ENCODE measurements around the gene ZNF652.
"Not testable (repeated sequence)": the region's sequence is repeated elsewhere in the genome, so short reads cannot be mapped to it uniquely, and the experiment has no call there.

The ZNF652 gene

GRCh38 chr17:49384951-49385350, 22.9 kb upstream of the ZNF652 start:
- FAIRE-seq = no peak

DNA sequence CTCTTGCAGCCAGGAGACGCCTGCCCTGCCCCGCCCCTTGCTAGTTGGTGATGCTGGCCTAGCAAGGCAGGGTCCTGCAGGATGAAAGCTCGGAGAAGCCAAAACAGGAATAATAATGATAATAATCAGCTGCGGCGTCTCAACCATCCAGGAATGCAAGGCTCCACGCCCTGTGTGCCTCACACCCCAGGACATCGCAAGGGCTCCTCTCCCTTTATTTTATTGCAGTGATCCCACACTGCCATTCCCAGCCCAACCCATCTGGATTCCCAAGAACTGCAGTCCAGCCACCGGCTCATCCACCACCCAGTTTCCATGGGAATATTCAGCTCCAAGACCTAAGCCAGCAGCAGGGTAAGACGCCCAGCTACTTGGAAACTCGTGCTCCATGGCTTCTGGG, 21.0 kb upstream of the ZNF652 start:
- no peak for FAIRE-seq

DNA sequence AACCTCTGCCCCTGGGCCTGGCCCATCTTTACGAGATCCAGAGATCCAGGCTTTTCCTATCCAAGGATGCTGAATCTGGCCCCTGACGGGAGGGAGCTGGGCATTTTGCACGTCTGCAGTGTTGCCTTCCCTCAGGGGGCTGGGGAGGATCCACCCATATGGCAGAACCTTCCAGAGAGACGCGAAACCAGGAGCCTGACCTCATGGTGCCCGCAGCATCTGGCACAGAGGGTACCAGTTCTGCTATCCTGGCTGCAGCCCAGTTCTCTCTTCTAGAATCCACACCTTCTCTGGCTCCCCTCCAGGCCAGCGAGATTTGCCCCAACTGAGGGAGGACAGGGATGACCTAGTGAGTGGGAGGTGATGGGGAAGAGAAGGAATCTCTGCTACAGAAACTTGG, 20.5 kb upstream of the ZNF652 start:
- FAIRE-seq = no peak

DNA sequence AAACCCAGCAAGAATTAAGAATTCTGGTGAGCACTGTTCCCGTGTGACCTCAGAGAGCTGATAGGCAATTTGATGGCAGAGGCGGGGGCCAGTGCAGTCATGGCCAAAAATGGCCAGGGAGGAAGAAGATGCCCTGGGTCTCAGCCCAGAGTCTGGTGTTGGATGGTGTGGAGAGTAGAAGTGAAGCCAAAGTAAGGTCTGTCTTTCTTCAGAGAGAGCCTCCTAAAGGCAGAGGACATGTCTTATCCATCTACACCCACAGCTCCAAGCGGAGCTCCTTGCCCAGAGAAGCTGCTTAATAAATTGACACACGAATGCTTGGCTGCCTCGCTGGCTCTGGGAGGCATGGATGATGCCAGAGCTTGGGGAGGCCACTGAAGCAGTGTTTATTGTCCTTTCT, 19.7 kb upstream of the ZNF652 start:
- no peak for FAIRE-seq

DNA sequence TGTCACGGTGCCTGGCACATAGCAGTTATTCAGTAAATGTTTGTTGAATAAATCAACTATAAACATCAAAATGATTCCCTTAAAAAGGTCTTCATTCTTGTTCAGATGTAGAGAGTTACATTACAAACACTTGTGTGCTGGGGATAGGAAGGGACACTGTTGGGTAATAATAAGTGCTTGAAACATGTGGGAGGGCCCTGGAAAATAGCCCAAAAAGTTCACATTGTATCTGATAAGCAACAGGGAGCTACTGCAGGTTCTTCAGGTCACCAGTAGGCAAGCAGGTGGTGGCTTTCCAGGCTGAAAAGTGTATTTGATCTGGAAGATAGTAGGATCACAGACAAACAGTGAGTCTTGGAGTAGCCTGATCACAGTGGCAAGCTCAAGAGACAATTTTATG, 19.0 kb upstream of the ZNF652 start:
- no peak for FAIRE-seq

DNA sequence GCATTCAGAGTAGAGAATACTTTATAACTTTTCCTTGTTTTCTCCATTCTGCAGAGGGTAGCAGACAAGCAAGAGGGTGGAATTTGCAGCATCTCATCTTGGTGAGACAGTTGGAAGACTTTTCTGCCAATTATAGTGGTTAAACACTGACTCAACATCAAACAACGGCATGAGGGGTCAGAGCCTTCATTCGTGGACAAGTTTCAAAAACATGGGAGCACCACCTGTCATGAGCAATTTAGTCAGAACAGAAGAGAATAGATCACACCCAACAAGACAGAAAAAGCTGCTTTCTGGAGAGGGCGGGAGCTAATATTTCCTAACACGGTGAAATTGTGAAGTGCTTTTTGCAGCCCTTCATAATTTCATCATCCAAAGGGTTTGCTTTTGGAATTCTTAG, 17.9 kb upstream of the ZNF652 start:
- no peak for FAIRE-seq

DNA sequence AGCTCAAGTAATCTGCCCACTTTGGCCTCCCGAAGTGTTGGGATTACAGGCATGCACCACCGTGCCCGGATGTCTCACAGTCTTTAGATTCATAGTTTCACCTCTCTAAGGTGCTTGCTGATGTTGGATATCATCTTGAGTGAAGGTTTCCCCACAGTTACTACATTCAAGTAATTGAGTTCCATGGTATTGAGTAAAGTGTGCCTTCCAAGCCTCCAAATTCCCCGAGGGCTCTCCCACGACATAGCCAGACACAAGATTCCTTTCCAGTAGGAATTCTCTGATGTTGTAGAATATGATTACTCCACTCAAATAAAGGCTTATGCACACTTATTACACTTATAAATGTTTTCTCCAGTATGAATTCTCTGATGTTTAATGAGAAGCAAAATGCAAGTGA, 16.3 kb upstream of the ZNF652 start:
- no peak for FAIRE-seq

GRCh38 chr17:49375544-49375943, 13.5 kb upstream of the ZNF652 start:
- FAIRE-seq = no peak

DNA sequence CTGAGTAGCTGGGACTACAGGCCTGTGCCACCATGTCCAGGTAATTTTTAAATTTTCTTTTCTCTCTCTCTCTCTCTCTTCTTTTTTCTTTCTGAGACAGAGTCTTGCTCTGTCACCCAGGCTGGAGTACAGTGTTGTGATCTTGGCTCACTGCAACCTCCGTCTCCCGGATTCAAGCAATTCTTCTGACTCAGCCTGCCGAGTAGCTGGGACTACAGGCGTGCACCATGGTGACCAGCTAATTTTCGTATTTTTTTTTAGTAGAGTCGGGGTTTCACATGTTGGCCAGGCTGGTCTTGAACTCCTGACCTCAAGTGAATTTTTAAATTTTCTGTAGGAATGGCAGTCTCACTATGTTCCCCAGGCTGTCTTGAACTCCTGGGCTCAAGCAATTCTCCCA, 11.1 kb upstream of the ZNF652 start:
- FAIRE-seq = no peak

DNA sequence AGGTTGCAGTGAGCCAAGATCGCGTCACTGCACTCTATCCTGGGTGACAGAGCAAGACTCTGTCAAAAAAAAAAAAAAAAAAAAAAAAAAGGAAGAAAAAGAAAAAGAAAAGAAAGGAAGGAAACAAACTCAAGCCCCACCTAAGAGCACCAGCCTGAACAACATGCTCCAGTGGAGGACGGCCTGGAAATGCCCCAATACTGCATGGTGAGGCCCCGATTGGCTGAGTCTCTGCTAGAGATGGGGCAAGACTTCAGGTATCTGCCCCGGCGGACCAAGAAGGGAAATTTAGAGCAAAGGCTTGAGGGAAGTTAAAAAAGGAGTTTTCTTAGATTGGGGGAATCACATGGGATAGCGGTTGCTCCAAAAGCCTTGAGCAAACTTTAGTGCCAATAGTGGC, 10.4 kb upstream of the ZNF652 start:
- no peak for FAIRE-seq

DNA sequence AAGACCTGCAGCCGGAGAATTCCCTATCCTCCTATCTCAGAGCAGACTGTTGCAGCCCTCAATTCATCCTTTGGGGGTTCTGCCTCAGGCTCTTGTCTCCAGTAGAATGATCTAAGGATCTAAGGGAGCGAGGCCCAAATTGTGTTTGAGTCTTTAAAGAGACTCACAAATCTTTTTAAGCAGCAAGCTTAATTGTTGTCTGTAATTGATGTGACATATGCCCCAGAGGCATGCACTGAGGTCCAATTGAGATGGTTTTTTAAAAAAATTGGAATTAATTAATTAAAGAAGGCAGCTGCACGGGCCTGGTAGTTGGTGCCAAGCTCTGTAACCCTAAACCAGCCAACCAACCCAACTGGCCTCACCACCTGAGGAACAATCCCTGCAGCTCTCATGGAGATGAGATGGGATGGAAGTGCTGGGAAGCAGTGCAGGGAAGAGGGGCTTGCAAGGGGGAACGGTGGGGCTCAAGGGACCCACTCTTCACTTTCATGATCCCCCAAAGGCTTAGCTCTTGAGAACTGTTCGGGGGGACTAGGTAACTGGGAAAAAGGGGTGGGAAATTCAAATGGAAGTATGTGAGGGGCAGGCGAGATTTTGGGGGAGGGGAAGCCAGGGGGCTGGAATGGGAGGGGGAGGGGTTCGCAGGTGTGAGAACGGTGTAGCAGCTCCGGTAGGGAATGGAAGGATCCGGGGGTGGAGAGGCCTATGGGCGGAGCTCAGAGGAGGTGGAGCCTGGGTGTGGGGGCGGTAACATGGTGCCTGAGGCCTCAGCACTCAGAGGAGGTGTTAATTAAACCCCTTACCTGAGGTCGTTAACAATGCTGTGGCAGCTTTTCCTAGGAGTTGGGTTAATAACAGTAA, 9.2 kb upstream of the ZNF652 start:
- FAIRE-seq = no peak

- FAIRE-seq = no peak
Observed at GRCh38 chr17:49369760-49370159, 7.7 kb upstream of the ZNF652 start.

DNA sequence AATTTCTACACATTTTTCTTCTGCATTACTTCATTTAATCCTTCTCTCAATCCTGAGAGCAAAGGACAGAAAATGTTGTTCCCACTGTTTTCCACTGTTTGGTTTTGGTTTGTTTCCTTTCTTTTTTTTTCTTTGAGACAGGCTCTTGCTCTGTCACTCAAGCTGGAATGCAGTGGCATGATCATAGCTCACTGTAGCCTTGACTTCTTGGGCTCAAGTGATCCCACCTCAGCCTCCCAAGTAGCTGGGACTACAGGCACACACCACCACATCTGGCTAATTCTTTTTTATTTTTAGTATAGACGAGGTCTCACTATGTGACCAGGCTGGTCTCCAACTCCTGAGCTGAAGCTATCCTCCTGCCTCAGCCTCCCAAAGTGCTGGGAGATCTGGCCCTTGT, 7.0 kb upstream of the ZNF652 start:
- no peak for FAIRE-seq

GRCh38 chr17:49365667-49366066, 3.6 kb upstream of the ZNF652 start:
- no peak for FAIRE-seq

DNA sequence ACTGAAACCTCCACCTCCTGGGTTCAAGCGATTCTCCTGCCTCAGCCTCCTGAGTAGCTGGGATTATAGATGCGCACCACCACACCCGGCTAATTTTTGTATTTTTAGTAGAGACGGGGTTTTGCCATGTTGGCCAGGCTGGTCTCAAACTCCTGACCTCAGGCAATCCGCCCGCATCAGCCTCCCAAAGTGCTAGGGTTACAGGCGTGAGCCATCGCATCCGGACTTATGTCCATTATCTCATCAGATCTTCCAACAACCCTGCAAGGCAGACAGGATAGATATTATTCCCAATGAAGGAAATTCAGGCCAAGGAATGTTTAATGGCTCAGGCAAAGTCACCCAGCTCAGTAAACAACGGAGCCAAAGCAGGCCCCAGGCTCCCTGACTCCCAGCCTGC, 3.1 kb upstream of the ZNF652 start:
- FAIRE-seq = not testable (repeated sequence)

GRCh38 chr17:49364119-49364518, 2.1 kb upstream of the ZNF652 start:
- FAIRE-seq = no peak

DNA sequence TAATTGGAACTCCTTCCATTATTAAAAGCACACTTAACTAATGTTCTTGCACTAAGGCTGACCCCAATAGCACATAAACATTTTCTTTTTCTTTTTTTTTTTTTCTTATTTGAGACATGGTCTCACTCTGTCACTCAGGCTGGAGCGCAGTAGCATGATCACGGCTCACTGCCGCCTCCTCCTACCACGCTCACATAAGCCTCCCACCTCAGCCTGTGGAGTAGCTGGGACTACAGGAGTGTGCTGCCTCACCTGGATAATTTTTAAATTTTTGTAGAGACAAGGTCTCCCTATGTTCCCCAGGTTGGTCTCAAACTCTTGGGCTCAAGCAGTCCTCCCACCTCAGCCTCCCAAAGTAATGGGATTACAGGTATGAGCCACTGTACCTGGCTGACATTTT, 1.2 kb upstream of the ZNF652 start:
- FAIRE-seq = no peak

DNA sequence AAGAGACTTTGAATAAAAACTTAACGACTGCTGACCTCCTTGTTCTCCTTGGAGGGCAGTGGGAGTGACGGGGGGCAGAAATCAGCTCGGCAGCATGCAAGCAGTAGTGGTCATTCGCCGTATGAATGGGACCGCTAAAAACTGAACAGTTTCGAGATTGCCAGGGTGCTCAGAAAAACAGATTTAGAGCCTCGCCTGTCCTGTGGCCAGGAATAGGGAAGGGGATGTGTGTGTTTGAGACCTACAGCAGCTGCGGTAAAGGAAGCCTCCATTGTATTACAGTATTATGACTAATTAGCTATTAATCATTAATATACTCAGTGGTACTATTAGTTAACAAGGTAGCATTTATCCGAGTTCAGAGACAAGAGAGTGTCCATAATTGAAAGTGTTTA, 670 bp upstream of the ZNF652 start:
- no peak for FAIRE-seq

GRCh38 chr17:49361129-49361901, 735 bp downstream of the ZNF652 start:
- FAIRE-seq = no peak

- no peak for FAIRE-seq
Observed at GRCh38 chr17:49360796-49361128, 1.3 kb downstream of the ZNF652 start.

DNA sequence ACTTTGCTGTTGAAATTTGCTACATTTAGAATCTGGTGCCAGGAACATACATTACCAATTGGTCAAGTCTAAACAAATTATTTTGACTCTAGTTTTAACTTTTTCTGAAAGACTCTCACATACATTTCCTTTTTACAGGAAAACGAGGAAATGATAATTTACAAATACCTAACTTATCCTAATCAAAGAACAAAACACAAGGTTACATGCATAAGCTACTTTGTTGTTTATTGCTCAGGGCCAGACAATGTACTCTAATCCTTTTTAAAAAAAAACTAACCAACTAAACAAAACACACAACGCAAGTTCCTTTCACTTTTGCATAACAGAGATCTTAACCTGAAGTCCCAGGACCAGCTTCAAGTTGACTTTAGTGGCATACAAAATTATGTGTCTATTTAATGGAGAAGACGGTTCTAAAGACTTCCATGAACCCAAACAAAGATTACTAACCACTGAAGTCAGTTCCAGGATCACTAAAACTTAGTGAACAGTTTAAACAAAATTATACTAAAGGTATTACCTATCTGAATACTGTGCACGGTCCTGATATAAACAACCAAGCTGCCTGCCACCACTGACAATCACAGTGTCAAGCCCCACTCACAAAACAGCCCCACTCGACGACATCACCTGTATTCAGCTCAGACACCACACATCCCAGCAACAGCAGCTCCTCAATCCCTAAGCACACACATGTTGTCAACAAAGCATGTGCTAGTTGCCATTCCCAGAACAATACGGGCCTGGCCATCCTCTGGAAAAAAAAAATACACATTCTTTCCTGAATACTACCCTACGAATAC, 1.9 kb downstream of the ZNF652 start:
- FAIRE-seq = no peak

DNA sequence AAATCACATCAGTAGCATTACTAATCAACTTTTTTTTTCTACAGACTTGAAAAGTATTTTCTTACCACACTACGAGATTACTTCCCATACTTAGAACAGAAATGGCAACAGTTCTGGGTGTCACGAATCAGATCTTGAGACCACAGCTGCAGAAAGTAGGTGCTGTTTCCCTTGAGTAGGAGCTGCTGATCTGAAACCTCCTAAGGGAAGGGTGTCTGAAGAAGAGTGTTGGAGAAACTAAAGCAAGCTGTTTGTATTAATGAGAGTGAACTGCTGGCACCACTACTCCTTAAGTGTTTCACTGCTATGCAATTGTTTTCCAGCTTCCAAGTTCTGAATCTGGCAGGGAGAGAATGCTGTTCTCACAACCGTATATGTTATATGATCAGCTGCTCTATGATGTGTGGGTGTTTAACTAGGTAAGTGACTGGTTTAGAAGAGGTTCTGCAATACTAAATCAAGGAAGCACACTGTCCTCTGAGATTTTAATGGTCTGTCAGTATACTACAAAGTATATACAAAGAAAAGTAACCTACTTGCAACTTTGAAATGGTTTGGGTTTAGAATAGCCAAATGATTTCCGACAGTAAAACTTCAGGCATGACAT, 3.3 kb downstream of the ZNF652 start:
- FAIRE-seq = no peak

GRCh38 chr17:49357516-49357915, 4.5 kb downstream of the ZNF652 start:
- no peak for FAIRE-seq

Measured in colon (tissue), 2 donors.